Adrenal gland (tissue), 12 donors: Measurements from ENCODE around the gene MYO5A. TPM values are rescaled to one million over a fixed set of nuclear protein-coding genes. Genes with fewer than 3 reads are reported as not detected.

Source experiments
- DNase-seq, 7 donors: peaks; one replicate each; pipeline ENCODE4 v3.0.0-alpha.2; 2019 to 2020
- H3K27ac ChIP-seq, 5 donors: fragments of 200-600 bp; sonication (generic) in 4 of 5; 1 replicate in 3 of 5; 2 replicates in 2 of 5; pipeline versions ENCODE4 v1.5.1 to v1.8.0; 2016 to 2020; ENCODE audit warnings: mild to moderate bottlenecking in 1 of 5
- H3K27me3 ChIP-seq: fragments of 200-600 bp; 2 replicates; pipeline ENCODE4 v1.8.0; 2021
- H3K36me3 ChIP-seq, 2 donors: fragments of 200-600 bp; replicated peaks in 1 of 2; 1 replicate in 1 of 2; 2 replicates in 1 of 2; pipeline versions ENCODE4 v1.5.1 to v1.8.0; 2018 to 2022
- H3K4me1 ChIP-seq, 2 donors: fragments of 200-600 bp; replicated peaks in 1 of 2; 1 replicate in 1 of 2; 2 replicates in 1 of 2; pipeline versions ENCODE4 v1.5.1 to v1.8.0; 2018 to 2021
- H3K4me3 ChIP-seq, 4 donors: fragments of 200-600 bp; sonication (generic) in 3 of 4; one replicate each; pipeline ENCODE4 v1.5.1; 2016 to 2018
- H3K9me3 ChIP-seq, 3 donors: fragments of 200-600 bp; sonication (generic) in 1 of 3; replicated peaks in 1 of 3; 1 replicate in 2 of 3; 2 replicates in 1 of 3; pipeline versions ENCODE4 v1.5.1 to v1.8.0; 2016 to 2021
- CTCF ChIP-seq, 6 experiments: fragments of 450-650 bp in 4 of 6; fragments of 200-600 bp in 2 of 6; sonication (generic) in 1 of 6; IDR thresholded peaks; 1 replicate in 5 of 6; 2 replicates in 1 of 6; pipeline versions ENCODE4 v1.5.1 to v1.8.0; 2016 to 2021; ENCODE audit warnings: antibody characterized with exemption in 6 of 6, mild to moderate bottlenecking in 2 of 6, moderate library complexity in 1 of 6
- POLR2A ChIP-seq, 2 donors: fragments of 450-650 bp; IDR thresholded peaks; one replicate each; pipeline ENCODE4 v1.6.1; 2017; ENCODE audit warnings: antibody characterized with exemption in 2 of 2, mild to moderate bottlenecking in 2 of 2, moderate library complexity in 1 of 2
- WGBS, 4 donors: extraction: QIAGEN DNeasy Blood & Tissue Kit in 2 of 4; methylation state at CpG; one replicate each; pipeline versions ENCODE4 v1.1.5 to v1.1.7; 2013 to 2017; 5-methylcytosine and 5-hydroxymethylcytosine counted together
- intact Hi-C, 2 donors: fragments of 100-400 bp; cut with DNase I; formaldehyde crosslinking; loops; one replicate each; pipeline versions ENCODE4 v1.14.1 to v1.15.0; 2022 to 2023
- polyA plus RNA-seq, 3 donors: library from polyadenylated mRNA; stranded (reverse); fragments of 200-250 nt in 2 of 3; fragments of 350-450 nt in 1 of 3; fragmentation: Illumina TruSeq in 1 of 3; extraction: RNeasy Lipid Tissue Mini Kit (QIAGEN cat#74804) in 1 of 3; gene quantifications; one replicate each; pipeline ENCODE4 v1.2.3, GENCODE V29; 2013 to 2014
- total RNA-seq, 9 donors: library from RNA; depleted of rRNA in 4 of 9; stranded (reverse); fragments of >200 nt in 4 of 9; fragments of 120-200 nt in 1 of 9; fragmentation: NEBNext Ultra II Directional in 1 of 9; extraction: Animal tissue kit (Norgen Biotek cat#: 25700) in 1 of 9; gene quantifications; one replicate each; pipeline versions ENCODE4 v1.1.0 to v1.2.4, GENCODE V29; 2013 to 2023
- donor health status: healthy with polysubstance abuse.
- donor health status: Bipolar disorder and iron deficiency.
- donor health status: DM: yes; HTN: yes; CAD: no.
- donor health status: DM: no; HTN: no; CAD: no.
- donor health status: DM: no; HTN: no; CAD: no.
- donor health status: DM: yes; HTN: yes; CAD: no.

Gene MYO5A
- total and polyA plus RNA-seq, 12 donors = 6.3 to 57.5 (median 39.6) TPM

GRCh38 chr15:52361494-52361893 lies 167.2 kb downstream of the MYO5A start:
- H3K27ac ChIP-seq = no peak overlapping the region
- no peaks in the 10 kb centered on the region for H3K9me3 ChIP-seq
- TF ChIP-seq POLR2A (IDR thresholded peaks at IDR 0.05) (no peak), CTCF (IDR thresholded peaks at IDR 0.05) (no peak)
- H3K27me3 ChIP-seq = no peaks in the 10 kb centered on the region
- WGBS, 4 donors = 70 to 78% (median 76%) methylated on average over 4 of the region's 4 CpGs
- no peaks in the 10 kb centered on the region for H3K4me1 ChIP-seq
- no peak overlapping the region for H3K4me3 ChIP-seq
- DNase-seq = no peak
- H3K36me3 ChIP-seq = no peaks in the 10 kb centered on the region
- intact Hi-C loops = no loop called here

GRCh38 chr15:52360229-52361203 lies 168.2 kb downstream of the MYO5A start:
- H3K36me3 ChIP-seq = no peaks in the 10 kb centered on the region

GRCh38 chr15:52359722-52360121 lies 169.0 kb downstream of the MYO5A start:
- H3K9me3 ChIP-seq = no peaks in the 10 kb centered on the region
- 50 to 76% (median 72%) methylated on average over 1 of the region's 1 CpG for WGBS, 4 donors
- no peaks in the 10 kb centered on the region for H3K36me3 ChIP-seq

More at GRCh38 chr15:52360229-52361203, 168.2 kb downstream of the MYO5A start:
- TF ChIP-seq POLR2A (IDR thresholded peaks at IDR 0.05) (no peak), CTCF (IDR thresholded peaks at IDR 0.05) (no peak)
- Histone ChIP-seq H3K4me1 (no peaks in the 10 kb centered on the region), H3K9me3 (no peaks in the 10 kb centered on the region), H3K27me3 (no peaks in the 10 kb centered on the region), H3K27ac (no peak overlapping the region), H3K4me3 (no peak overlapping the region)
- intact Hi-C loops = no loop called here
- WGBS, 4 donors = 91 to 96% (median 93%) methylated on average over 9 of the region's 9 CpGs
- DNase-seq = no peak

More at GRCh38 chr15:52359722-52360121, 169.0 kb downstream of the MYO5A start:
- intact Hi-C loops = no loop called here
- no peak for DNase-seq
- Histone ChIP-seq H3K4me1 (no peaks in the 10 kb centered on the region), H3K27ac (no peak overlapping the region), H3K4me3 (no peak overlapping the region), H3K27me3 (no peaks in the 10 kb centered on the region)
- TF ChIP-seq POLR2A (IDR thresholded peaks at IDR 0.05) = no peak
- no peak for TF ChIP-seq CTCF (IDR thresholded peaks at IDR 0.05)
